CD4-positive, CD25-positive, alpha-beta regulatory T cell (primary cell): ENCODE results near the gene SHOC2. TPM values are rescaled to one million over a fixed set of nuclear protein-coding genes. Genes with fewer than 3 reads are reported as not detected.

Experiments
- ATAC-seq, 2 donors: fragments of 150-1000 bp; cut with Tn5 transposase; one replicate each; pipeline ENCODE4 v1.10.0; 2021; ENCODE audit warnings: low read depth in 2 of 2, moderate number of reproducible peaks in 2 of 2, moderate library complexity in 1 of 2
- DNase-seq, 3 donors: peaks; one replicate each; pipeline versions ENCODE4 v3.0.0 to v3.0.0-alpha.2; 2012 to 2022; ENCODE audit warnings: mixed read lengths in 1 of 3
- H3K27ac ChIP-seq: one replicate; pipeline ENCODE4 v1.7.0; 2013; ENCODE audit warnings: mild to moderate bottlenecking, low read length; ENCODE audit not compliant: insufficient read depth, poor library complexity, severe bottlenecking
- H3K27me3 ChIP-seq: one replicate; pipeline ENCODE4 v1.7.0; 2013; ENCODE audit warnings: low read length; ENCODE audit not compliant: control insufficient read depth, insufficient read depth
- H3K36me3 ChIP-seq: one replicate; pipeline ENCODE4 v1.7.0; 2013; ENCODE audit warnings: mild to moderate bottlenecking, low read length, moderate library complexity; ENCODE audit not compliant: control insufficient read depth, insufficient read depth
- H3K4me1 ChIP-seq: 2 replicates; pipeline ENCODE4 v1.7.0; 2013; ENCODE audit warnings: mild to moderate bottlenecking, low read length; ENCODE audit not compliant: insufficient read depth, control insufficient read depth, poor library complexity, severe bottlenecking
- H3K4me3 ChIP-seq: one replicate; pipeline ENCODE4 v1.7.0; 2013; ENCODE audit warnings: low read depth, mild to moderate bottlenecking, low read length, moderate library complexity
- H3K9me3 ChIP-seq, 2 experiments: 1 replicate in 1 of 2; 2 replicates in 1 of 2; pipeline ENCODE4 v1.7.0; 2013; ENCODE audit warnings: low read length in 2 of 2, mild to moderate bottlenecking in 1 of 2, moderate library complexity in 1 of 2; ENCODE audit not compliant: control insufficient read depth in 2 of 2
- H3K27ac Mint-ChIP-seq, 3 donors: one replicate each; pipeline ENCODE4 v1.8.0; 2020 to 2022; ENCODE audit warnings: mild to moderate bottlenecking in 3 of 3, mixed read lengths in 3 of 3, moderate library complexity in 2 of 3
- H3K27me3 Mint-ChIP-seq: one replicate; pipeline ENCODE4 v1.8.0; 2022; ENCODE audit warnings: mild to moderate bottlenecking, mixed read lengths
- H3K36me3 Mint-ChIP-seq: one replicate; pipeline ENCODE4 v1.8.0; 2020; ENCODE audit warnings: mixed read lengths
- H3K4me1 Mint-ChIP-seq, 4 donors: one replicate each; pipeline ENCODE4 v1.8.0; 2020 to 2022; ENCODE audit warnings: mixed read lengths in 4 of 4, mild to moderate bottlenecking in 1 of 4
- H3K4me3 Mint-ChIP-seq, 4 donors: one replicate each; pipeline ENCODE4 v1.8.0; 2020 to 2022; ENCODE audit warnings: mild to moderate bottlenecking in 4 of 4, mixed read lengths in 4 of 4, moderate library complexity in 3 of 4
- H3K9me3 Mint-ChIP-seq, 7 donors: one replicate each; pipeline ENCODE4 v1.8.0; 2020 to 2022; ENCODE audit warnings: mixed read lengths in 7 of 7, mild to moderate bottlenecking in 3 of 7, moderate library complexity in 2 of 7
- polyA plus RNA-seq, 4 donors: library from polyadenylated mRNA; unstranded; fragments of 300-500 nt; fragmentation: Illumina TruSeq; gene quantifications; one replicate each; pipeline ENCODE4 v1.2.3, GENCODE V29; 2021
- total RNA-seq: library from RNA; stranded (reverse); gene quantifications from one replicate; pipeline ENCODE4 v1.2.3, GENCODE V29; 2022

The SHOC2 gene
- total and polyA plus RNA-seq, 5 donors from 2014 or later = 62.1 to 91.3 (median 64.6) TPM

- peaks cover 36% of the 10 kb centered on the region for H3K36me3 Mint-ChIP-seq
Observed at GRCh38 chr10:110989016-110989415, 69.6 kb downstream of the SHOC2 start.

GRCh38 chr10:110992006-110992800 lies 72.8 kb downstream of the SHOC2 start:
- H3K36me3 ChIP-seq = peaks cover 6% of the 10 kb centered on the region

More at GRCh38 chr10:110989016-110989415, 69.6 kb downstream of the SHOC2 start:
- H3K27me3 ChIP-seq = no peaks in the 10 kb centered on the region
- no peaks in the 10 kb centered on the region for H3K9me3 Mint-ChIP-seq
- no peak overlapping the region for H3K27ac Mint-ChIP-seq
- no peak overlapping the region for H3K4me3 Mint-ChIP-seq
- no peaks in the 10 kb centered on the region for H3K27me3 Mint-ChIP-seq
- H3K4me1 ChIP-seq = peaks cover 30% of the 10 kb centered on the region
- no peak overlapping the region for H3K4me3 ChIP-seq
- ATAC-seq (no peak), DNase-seq (no peak)
- H3K4me1 Mint-ChIP-seq = peaks cover 28 to 64% (median 53%) of the 10 kb centered on the region in 4 donors
- no peaks in the 10 kb centered on the region for H3K9me3 ChIP-seq
- H3K36me3 ChIP-seq = peaks cover 9% of the 10 kb centered on the region
- H3K27ac ChIP-seq = no peak overlapping the region

GRCh38 chr10:110993024-110993693 lies 73.8 kb downstream of the SHOC2 start:
- Mint-ChIP-seq H3K4me1 (peaks cover 40 to 56% (median 47%) of the 10 kb centered on the region in 4 donors), H3K27ac (peak overlapping the region in 2 of 3 donors; percentile 62 to 72), H3K27me3 (no peaks in the 10 kb centered on the region), H3K9me3 (no peaks in the 10 kb centered on the region), H3K36me3 (peaks cover 27% of the 10 kb centered on the region), H3K4me3 (peak overlapping the region; percentile 13 to 43 (median 26))
- Histone ChIP-seq H3K27me3 (no peaks in the 10 kb centered on the region), H3K36me3 (peaks cover 6% of the 10 kb centered on the region), H3K4me3 (peak overlapping the region; percentile 64), H3K4me1 (peaks cover 29% of the 10 kb centered on the region), H3K9me3 (no peaks in the 10 kb centered on the region), H3K27ac (peak overlapping the region; percentile 41)
- DNase-seq (peak in 2 of 3 donors; percentile 52 to 60), ATAC-seq (peak; percentile 93 to 94)

More at GRCh38 chr10:110992006-110992800, 72.8 kb downstream of the SHOC2 start:
- peaks cover 23% of the 10 kb centered on the region for H3K36me3 Mint-ChIP-seq
- H3K4me1 Mint-ChIP-seq = peaks cover 37 to 53% (median 49%) of the 10 kb centered on the region in 4 donors
- no peaks in the 10 kb centered on the region for H3K9me3 Mint-ChIP-seq
- H3K4me3 Mint-ChIP-seq = peak overlapping the region; percentile 13 to 43 (median 26)
- ATAC-seq (no peak), DNase-seq (no peak)
- peak overlapping the region in 2 of 3 donors; percentile 62 to 72 for H3K27ac Mint-ChIP-seq
- peak overlapping the region; percentile 64 for H3K4me3 ChIP-seq
- peaks cover 29% of the 10 kb centered on the region for H3K4me1 ChIP-seq
- no peaks in the 10 kb centered on the region for H3K9me3 ChIP-seq
- H3K27me3 ChIP-seq = no peaks in the 10 kb centered on the region
- no peaks in the 10 kb centered on the region for H3K27me3 Mint-ChIP-seq
- no peak overlapping the region for H3K27ac ChIP-seq

GRCh38 chr10:110994406-110995086 lies 75.1 kb downstream of the SHOC2 start:
- Mint-ChIP-seq H3K4me3 (no peak overlapping the region), H3K27ac (peak overlapping the region in 1 of 3 donors; percentile 27), H3K4me1 (peaks cover 41 to 51% (median 46%) of the 10 kb centered on the region in 4 donors), H3K27me3 (no peaks in the 10 kb centered on the region), H3K9me3 (no peaks in the 10 kb centered on the region), H3K36me3 (peaks cover 21% of the 10 kb centered on the region)
- Histone ChIP-seq H3K27ac (no peak overlapping the region), H3K9me3 (no peaks in the 10 kb centered on the region), H3K4me3 (no peak overlapping the region), H3K27me3 (no peaks in the 10 kb centered on the region), H3K4me1 (peaks cover 29% of the 10 kb centered on the region), H3K36me3 (peaks cover 6% of the 10 kb centered on the region)
- no peak for ATAC-seq
- no peak for DNase-seq

GRCh38 chr10:110995301-110995700 lies 75.9 kb downstream of the SHOC2 start:
- H3K9me3 Mint-ChIP-seq = no peaks in the 10 kb centered on the region
- H3K4me1 ChIP-seq = peaks cover 29% of the 10 kb centered on the region
- ATAC-seq = no peak
- H3K4me1 Mint-ChIP-seq = peaks cover 39 to 47% (median 43%) of the 10 kb centered on the region in 4 donors
- H3K36me3 ChIP-seq = peaks cover 4% of the 10 kb centered on the region
- no peaks in the 10 kb centered on the region for H3K9me3 ChIP-seq
- H3K27me3 ChIP-seq = no peaks in the 10 kb centered on the region
- no peak overlapping the region for H3K4me3 ChIP-seq
- H3K27ac Mint-ChIP-seq = no peak overlapping the region
- no peak overlapping the region for H3K4me3 Mint-ChIP-seq
- H3K27me3 Mint-ChIP-seq = no peaks in the 10 kb centered on the region
- DNase-seq = no peak
- peaks cover 18% of the 10 kb centered on the region for H3K36me3 Mint-ChIP-seq
- H3K27ac ChIP-seq = no peak overlapping the region

GRCh38 chr10:110996256-110996655 lies 76.9 kb downstream of the SHOC2 start:
- Mint-ChIP-seq H3K9me3 (no peaks in the 10 kb centered on the region), H3K36me3 (peaks cover 18% of the 10 kb centered on the region), H3K4me1 (peaks cover 35 to 41% (median 39%) of the 10 kb centered on the region in 4 donors), H3K27ac (no peak overlapping the region), H3K27me3 (no peaks in the 10 kb centered on the region), H3K4me3 (no peak overlapping the region)
- DNase-seq (no peak), ATAC-seq (no peak)
- Histone ChIP-seq H3K27ac (no peak overlapping the region), H3K9me3 (no peaks in the 10 kb centered on the region), H3K4me1 (peaks cover 29% of the 10 kb centered on the region), H3K36me3 (peaks cover 9% of the 10 kb centered on the region), H3K27me3 (no peaks in the 10 kb centered on the region), H3K4me3 (no peak overlapping the region)

DNA sequence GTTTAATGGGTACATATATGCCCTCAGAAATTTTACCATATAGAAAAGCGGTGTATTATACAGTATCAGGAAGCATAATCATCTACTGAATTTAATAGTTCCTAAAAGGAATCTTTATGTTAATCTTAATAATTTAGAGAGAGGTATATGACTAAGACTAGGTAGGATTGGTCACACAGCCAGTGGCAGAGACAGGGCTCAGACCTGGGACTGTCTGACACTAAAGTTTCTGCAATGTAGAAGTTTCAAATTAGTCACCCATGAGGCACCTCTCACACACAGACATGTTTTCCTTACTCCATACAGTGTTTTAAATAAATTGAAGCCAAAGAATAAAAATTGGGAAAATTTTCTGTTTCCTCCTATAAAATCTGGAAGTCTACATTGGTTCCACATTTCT lies 84.6 kb downstream of the SHOC2 start:
- Mint-ChIP-seq H3K4me3 (no peak overlapping the region), H3K27me3 (no peaks in the 10 kb centered on the region), H3K27ac (peak overlapping the region in 1 of 3 donors; percentile 42), H3K36me3 (peaks cover 20% of the 10 kb centered on the region), H3K4me1 (peaks cover 2 to 17% (median 7%) of the 10 kb centered on the region in 4 donors), H3K9me3 (no peaks in the 10 kb centered on the region)
- Histone ChIP-seq H3K4me1 (no peaks in the 10 kb centered on the region), H3K36me3 (peaks cover 58% of the 10 kb centered on the region), H3K27ac (no peak overlapping the region), H3K9me3 (no peaks in the 10 kb centered on the region), H3K27me3 (no peaks in the 10 kb centered on the region), H3K4me3 (no peak overlapping the region)
- no peak for ATAC-seq
- no peak for DNase-seq
